ENCODE measurements around the gene PTPRZ1.

GRCh38 chr7:121909716-121910345 is 36.9 kb downstream of the PTPRZ1 start:
- TF ChIP-seq RUNX3 (IDR thresholded peaks at IDR 0.05; ENCODE audit: low read length) (no peak), YY1 (IDR thresholded peaks at IDR 0.05; ENCODE audit: low read depth, low read length) (no peak), EZH2 (IDR thresholded peaks at IDR 0.05; ENCODE audit: borderline replicate concordance, control insufficient read depth, low read depth, low read length) (no peak), RFX5 (IDR thresholded peaks at IDR 0.05; ENCODE audit: low read depth, low read length) (no peak)

Data from GM12878 (cell line).